Ovary (tissue), 3 donors: ENCODE data around the gene PPFIA2.

Experiments
- CTCF ChIP-seq, 3 donors: fragments of 450-650 bp in 2 of 3; fragments of 200-600 bp in 1 of 3; IDR thresholded peaks; one replicate each; pipeline versions ENCODE4 v1.5.1 to v1.8.0; 2016 to 2022; ENCODE audit warnings: antibody characterized with exemption in 3 of 3, mild to moderate bottlenecking in 1 of 3
- EP300 ChIP-seq: sonication (generic); formaldehyde crosslinking; IDR thresholded peaks from one replicate; pipeline ENCODE4 v1.6.1; 2017; ENCODE audit warnings: antibody characterized with exemption
- POLR2A ChIP-seq: fragments of 450-650 bp; IDR thresholded peaks from one replicate; pipeline ENCODE4 v1.6.1; 2017; ENCODE audit warnings: antibody characterized with exemption, mild to moderate bottlenecking, moderate library complexity
- donor health status: DM: no; HTN: no; CAD: no.

GRCh38 chr12:81692008-81692407, 67.1 kb downstream of the PPFIA2 start:
- no peak for TF ChIP-seq CTCF (IDR thresholded peaks at IDR 0.05)
- TF ChIP-seq EP300 = no peak
- no peak for TF ChIP-seq POLR2A
